HG03432 (cell line): ENCODE measurements around the gene UBN1.

Experiments
- ATAC-seq: cut with Tn5 transposase; IDR thresholded peaks from one replicate; pipeline ENCODE4 v1.9.1; 2021; ENCODE audit warnings: mild to moderate bottlenecking, moderate library complexity; ENCODE audit not compliant: unreplicated experiment

UBN1 gene, protein sequence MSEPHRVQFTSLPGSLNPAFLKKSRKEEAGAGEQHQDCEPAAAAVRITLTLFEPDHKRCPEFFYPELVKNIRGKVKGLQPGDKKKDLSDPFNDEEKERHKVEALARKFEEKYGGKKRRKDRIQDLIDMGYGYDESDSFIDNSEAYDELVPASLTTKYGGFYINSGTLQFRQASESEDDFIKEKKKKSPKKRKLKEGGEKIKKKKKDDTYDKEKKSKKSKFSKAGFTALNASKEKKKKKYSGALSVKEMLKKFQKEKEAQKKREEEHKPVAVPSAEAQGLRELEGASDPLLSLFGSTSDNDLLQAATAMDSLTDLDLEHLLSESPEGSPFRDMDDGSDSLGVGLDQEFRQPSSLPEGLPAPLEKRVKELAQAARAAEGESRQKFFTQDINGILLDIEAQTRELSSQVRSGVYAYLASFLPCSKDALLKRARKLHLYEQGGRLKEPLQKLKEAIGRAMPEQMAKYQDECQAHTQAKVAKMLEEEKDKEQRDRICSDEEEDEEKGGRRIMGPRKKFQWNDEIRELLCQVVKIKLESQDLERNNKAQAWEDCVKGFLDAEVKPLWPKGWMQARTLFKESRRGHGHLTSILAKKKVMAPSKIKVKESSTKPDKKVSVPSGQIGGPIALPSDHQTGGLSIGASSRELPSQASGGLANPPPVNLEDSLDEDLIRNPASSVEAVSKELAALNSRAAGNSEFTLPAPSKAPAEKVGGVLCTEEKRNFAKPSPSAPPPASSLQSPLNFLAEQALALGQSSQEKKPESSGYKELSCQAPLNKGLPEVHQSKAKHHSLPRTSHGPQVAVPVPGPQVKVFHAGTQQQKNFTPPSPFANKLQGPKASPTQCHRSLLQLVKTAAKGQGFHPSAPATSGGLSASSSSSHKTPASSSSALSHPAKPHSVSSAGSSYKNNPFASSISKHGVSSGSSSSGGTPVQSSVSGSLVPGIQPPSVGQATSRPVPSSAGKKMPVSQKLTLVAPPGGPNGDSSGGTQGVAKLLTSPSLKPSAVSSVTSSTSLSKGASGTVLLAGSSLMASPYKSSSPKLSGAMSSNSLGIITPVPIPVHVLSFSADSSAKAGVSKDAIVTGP (N-terminal part only)

DNA sequence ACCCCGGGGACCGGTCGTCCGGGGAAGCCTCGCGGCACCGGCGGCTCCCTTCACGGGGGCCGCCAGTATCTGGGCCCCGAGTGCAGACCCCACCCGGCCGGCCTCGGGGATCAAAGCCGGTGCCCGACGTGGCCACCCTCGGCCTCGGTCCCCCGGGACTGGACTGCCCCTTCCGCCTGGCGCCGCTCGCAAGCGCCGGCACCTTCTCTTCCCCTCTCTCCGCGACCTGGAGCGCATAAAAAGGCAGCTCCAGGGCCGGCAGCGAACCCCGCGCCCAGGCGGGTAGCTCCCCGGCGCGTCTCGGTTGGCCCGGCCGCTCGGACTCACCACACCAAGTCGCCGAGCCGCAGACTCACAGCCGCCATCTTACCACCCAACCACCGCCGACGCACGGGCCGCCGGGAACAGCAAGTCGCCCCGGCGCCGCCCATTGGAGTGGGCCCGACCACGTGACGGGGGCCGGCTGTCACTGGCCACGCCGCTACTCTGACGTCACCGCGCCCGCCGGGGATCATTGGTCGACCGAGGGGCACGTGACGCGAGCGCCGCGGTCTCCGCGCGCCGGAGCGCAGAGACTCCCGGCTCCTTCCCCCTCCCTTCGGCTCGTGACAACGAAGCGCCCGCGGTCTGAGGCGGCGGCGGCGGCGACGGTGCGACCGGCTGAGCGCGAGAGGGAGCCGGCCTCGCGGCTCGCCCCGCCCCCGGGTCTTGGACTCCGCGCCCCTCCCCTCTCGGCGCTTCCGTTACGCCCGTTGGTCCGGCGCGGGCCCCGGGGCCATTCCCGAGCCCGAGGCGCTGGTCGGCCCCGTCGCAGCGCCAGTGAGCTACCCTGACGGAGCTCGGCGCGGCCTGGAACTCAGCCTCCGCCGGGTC lies at the start of gene UBN1, which contains the start of gene GLYR1:
Gene UBN1, plus strand, starts transcription at position 581 of the 873 bp plus-strand sequence. CDS start 5,437 bp downstream, outside the sequence.
Gene GLYR1, minus strand, starts transcription at position 388 of the 873 bp plus-strand sequence. Its CDS starts 23 bp downstream, at position 365.
- ATAC-seq = peak; percentile 90

DNA sequence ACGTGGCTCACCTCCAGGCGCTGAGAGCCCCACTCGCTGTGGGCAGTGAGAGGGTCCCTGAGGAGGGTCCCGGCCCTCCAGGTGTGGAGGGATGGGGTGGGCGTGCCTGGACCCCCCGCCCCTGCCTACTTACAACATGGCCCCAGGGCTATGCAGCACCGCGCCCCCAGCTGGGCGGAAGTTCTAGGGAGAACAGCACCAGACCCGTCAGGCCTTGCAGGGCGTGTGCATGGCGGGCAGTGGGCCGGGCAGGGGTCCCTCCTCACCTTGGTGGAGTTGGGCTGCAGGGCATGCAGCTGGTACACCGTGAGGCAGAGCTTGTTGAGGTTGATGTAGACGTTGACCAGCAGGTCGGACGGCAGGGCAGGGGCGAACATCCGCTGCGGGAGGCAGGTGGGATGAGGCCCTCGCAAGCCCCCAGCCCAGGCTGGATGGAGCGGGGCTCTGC lies 49.5 kb upstream of the UBN1 start:
- no peak for ATAC-seq

DNA sequence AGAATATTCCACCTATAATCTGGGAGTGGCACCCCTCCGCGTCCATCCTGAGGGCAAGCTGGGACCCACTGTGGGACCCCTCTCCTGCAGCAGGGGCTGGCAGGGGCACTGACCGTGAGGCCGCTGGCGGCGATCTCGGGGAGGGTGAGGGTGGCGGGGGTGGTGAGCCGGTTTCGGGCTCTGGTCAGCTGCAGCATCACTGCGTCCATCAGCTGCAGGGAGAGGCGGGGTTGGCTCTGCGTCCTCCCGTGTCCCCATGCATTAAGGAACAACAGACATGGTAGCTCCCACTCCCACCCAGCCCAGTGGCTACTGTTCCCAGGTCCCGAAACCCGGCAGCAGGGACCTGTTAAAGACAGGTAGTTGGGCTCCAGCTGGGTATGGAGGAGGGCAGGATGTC lies 48.8 kb upstream of the UBN1 start:
- no peak for ATAC-seq

DNA sequence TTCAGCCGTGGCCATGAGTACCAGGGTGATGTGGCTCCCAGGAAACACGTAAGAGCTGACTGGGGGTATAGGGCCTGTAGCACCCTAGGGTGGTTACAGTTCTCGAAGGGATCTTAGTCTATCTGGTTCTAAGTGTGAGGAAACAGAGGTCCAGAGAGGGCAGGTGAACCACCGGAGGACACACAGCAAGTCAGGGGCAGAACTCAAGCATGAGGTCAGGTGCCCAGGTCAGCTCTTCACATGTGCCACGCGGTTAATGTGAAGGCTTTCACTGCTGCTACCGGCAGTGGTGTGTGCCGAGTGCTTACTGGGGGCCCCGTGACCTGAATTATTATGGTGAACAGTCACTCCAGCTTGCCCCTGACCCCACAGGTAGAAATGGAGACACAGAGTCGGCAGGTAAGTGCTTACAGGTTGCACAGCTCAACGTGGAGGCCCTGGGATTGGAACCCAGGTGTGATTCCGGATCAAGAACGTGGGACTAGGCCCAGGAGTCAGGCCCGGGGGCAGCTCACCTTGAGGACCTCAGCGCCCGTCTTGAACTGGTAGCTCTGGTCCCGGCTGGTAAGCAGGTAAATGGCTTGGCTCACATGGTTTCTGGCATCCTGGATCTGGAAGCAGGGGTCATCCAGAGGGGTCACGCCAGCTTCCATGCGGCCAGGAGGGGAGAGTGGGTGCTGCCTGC lies 48.0 kb upstream of the UBN1 start:
- ATAC-seq = no peak

DNA sequence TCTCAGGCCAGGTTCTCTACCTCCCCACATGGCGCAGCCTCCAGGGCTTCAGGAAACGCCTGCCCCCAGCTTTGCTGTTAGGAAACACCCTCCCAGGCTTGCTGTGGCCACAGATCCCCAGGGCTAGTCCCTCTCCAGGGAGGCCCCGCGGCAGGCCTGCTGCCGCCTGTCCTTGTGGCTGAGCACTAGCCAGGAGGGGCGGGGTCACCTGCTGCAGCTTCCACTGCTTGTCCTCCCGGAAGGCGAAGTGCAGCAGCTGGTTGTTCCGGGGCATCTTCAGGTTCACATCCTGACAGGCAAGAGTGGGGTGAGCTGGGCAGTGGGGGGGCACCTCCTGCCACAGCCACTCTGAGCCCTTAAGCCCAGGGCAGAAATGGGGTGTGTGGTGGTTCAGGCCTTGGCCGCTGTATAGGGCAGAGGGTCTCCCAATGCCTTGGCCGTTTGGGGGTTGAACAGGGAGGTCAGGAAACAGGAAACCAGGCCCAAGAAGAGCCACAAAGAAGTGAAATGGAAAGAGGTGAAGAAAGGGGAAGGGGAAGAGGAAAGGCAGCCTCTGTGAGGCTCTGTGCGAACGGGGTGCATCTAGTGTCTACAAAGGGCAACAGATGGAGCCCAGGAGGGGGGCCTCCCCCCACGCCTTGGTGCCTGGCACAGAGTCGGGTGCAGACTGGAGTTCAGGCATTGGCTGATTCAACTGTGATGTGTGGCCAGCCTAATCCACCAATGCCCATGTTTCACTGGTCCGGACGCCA lies 46.8 kb upstream of the UBN1 start:
- no peak for ATAC-seq

DNA sequence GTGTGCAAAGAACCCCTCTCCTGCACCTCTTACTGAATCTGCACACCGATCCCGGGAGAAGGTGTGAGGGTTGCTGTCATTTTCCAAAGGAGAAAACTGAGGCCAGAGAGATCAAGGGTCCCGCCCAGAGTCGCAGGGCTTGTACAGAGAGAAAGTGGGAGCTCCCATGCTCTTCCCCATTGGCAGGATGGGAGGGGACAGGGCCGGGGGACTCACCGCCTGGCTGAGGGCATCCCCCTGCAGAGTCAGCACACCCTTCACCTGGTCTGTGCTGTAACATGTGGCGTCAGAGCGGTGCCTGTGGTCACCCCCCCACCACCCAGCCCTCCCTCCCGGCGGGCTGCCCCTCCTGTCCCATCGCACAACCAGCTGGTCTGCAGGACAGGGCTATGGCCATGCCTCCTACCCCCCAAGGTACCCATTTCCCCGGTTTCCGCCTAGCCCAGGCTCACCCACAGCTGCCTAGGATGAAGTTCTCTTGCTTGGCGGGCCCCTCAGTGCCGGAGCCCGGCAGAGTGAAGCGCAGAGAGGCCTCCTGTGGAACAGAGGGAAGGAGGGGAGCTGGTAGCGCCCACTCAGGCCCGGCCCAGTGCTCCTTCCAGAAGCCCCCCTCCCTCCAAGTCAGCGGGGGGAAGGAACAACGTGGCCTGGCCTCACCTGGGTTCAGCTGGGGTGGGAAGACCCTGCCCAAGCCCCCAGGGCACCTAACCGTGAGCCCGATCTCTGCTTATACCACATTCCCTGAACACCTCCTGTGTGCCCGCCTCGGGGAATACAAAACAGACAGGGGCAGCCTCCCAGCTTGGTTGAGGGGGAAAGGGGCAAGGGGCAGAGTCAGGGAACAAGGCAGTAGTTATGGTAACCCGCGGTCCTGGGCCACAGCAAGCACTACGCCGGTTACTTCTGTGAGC lies 46.0 kb upstream of the UBN1 start:
- ATAC-seq = no peak

DNA sequence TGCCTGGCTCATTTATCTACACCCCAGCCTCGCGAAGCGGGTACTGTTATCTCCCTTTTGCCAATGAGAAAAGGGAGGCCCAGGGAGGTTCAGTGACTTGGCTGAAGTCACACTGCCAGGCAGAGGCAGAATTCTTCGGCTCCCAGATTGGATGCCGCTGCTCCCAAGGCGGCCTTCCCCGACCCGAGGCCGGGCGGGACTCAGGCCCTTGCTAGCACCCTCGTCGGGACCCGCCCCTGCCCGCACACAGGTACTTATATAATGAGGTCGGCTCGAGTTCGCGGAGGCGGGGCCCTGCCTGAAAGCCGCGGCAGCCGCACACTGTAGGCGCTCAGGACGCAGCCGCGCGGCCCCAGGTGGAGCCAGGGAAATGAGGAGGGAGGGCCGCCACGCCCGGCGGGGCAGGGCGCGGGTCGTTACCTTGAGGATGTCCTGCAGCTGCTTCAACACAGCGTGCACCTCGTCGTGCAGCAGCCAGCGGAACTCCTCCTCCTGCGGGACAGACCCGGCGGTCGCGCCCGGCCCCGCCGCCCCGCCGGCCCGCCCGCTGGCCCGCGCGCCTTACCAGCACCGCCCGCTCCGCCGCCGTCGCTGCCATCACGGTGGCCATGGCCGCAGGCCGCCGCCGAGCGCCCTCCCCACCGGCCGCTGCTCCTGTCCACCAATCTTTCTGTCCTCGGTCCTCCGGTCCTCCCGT lies 45.2 kb upstream of the UBN1 start, which contains the start of gene ROGDI:
Gene ROGDI, minus strand, starts transcription at position 672 of the 697 bp plus-strand sequence. Its CDS starts 62 bp downstream, at position 610.
- peak; percentile 58 for ATAC-seq

DNA sequence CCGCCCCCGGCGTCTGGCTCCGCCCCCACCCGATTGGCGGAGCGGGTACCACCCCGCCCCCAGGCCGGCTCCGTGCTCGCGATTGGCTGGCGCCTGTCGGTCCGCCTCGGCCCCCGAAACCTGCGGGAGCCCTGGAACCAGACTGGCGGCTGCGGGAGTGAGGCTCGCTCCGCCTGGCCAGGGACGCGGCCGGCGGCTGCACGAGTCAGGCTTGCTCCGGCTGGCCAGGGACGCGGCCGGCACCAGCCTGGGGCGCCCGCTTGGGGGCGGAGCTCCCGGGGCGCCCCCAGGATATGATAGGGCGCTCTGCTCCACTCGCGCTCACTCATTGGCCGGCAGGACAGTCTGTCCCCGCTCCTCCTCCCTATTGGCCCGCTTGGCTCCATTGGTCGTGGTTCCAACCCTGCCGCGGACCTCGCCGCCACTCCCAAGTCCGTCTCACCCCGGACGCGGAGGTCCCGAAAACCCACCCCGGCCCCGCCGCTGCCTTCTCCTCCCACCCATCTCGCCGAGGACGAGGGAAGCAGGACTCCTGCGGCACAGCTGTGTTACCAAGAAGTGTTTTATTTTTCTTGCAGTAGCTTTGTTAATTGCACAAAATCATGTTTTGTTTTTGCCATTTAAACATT lies 44.5 kb upstream of the UBN1 start:
- peak; percentile 91 for ATAC-seq

DNA sequence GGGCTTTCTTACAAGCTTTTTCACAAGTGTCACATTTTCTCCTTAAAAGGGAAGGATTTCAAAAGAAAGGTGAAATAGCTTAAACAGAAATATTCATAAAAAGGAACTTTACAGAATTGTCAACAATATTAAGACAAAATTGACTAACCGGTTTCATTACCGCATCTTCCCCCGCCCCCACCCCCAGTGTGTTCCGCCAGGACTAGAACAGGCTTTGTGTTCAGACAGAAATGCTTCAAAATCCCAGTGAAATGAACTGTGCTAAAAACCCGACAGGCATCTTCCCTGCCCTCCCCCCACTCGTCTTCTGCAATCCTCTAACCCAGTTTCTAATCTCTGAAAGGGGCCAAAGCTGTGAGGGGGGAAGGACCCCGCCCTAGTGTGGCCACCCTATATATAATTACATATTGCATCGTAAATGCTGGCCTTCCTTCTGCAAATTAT lies 43.9 kb upstream of the UBN1 start:
- no peak for ATAC-seq

DNA sequence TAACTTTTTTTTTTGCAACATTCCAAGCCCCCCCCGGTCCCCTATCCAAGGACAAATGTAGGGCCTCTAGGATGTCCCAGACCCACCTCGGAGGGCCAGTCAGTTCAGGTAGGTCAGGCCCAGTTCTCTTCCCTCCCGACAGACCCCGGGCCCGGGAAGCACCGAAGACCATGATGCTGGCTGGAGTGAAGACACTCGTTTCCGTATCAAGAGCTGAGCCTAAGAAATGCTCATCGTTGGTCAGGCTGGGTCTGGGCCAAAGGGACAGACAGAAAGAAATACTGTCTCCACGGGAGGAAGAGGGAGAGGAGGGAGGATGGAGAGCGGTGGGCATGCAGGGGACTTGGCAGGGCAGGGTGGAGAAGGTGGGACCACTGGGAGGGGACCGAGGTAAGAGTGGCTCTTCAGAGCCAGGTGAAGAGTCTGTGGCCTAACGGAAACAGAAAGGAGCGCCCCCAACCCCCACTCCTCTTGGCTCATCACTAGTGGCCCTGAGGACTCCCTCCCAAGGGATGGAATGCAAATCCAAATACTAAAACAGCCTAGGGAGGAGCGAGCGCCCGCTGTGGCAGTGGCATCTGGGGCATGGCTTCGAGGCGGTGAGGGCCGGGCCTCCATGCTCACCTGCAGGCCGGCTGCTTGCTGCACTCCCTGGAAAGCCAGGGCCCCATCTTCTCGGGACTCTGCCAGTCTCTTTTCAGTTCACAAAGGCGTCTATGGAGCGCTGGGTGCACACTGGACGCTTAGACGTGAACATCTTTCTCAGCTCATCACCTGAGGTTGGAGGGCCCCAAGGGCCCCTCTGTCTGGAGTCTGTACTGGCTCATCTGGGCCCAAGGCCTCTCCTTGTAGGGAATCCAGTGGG lies 43.2 kb upstream of the UBN1 start:
- no peak for ATAC-seq

DNA sequence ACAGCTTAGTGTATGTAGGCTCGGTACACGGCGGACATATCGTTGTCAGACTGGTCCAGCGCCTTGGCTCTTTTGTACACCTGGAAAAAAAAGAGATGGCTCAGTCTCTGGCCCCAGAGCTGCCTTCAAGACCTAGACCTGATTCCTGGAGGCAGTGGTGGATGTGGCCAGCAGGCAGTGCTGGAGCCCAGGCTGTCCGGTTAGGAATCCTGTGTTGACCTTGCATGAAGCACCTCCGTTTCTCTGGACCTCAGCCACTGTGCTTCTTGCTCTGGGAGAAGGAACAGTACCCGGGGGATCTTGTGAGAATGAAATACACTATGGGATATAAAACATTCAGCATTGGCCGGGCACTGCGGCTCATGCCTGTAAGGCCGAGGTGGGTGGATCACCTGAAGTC lies 42.0 kb upstream of the UBN1 start:
- ATAC-seq = no peak

DNA sequence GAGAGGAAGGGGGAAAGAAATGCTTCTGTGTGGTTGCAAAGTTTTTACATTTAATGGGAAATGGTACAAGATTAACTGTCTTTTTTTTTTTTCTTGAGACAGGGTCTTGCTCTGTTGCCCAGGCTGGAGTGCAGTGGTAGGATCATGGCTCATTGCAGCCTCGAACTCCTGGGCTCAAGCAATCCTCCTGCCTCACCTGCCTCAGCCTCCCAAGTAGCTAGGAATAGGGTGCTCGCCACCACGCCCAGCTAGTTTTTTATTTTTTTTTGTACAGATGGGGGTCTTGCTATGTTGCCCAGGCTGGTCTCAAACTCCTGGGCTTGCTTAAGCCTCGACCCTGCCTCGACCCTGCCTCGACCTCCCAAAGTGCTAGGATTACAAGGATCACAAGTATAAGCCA lies 41.0 kb upstream of the UBN1 start:
- no peak for ATAC-seq

DNA sequence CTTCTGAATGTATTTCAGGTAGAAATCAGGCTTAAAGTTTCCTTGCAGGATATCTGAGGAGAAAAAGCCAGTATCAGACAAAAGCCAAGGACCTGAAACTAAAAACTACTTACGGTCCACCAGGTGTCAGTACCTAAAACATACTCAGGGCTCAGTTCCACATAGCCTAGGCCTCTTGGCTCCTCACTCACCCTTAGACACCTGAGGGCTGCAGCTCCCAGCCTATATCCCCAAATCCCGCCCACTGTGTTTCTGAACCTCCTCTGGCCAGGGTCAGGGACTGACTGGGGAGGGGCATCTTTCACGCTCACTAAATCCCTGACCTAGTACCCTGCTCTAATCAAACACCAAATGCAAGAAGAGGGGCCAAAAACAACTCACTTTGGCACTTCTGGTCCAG lies 36.0 kb upstream of the UBN1 start:
- no peak for ATAC-seq

DNA sequence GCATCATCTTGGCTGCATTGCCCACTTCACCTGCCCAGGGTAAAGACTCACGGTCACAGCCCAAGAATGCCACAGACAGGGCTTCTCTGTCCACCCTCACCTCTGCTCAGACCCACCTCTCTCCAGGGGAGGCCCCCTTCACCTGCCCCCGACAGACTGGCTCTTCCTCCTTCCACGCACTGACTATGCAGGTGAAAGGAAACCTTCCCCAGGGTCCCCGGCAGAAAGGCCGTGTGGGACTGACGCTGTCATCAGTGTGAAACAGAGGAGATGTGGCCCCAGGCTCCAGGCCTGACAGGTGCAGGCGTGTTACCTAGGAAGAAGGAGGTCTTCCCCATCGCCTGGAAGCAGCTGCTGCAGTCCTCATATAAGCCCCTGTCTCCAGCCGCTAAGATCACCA lies 35.5 kb upstream of the UBN1 start:
- no peak for ATAC-seq

DNA sequence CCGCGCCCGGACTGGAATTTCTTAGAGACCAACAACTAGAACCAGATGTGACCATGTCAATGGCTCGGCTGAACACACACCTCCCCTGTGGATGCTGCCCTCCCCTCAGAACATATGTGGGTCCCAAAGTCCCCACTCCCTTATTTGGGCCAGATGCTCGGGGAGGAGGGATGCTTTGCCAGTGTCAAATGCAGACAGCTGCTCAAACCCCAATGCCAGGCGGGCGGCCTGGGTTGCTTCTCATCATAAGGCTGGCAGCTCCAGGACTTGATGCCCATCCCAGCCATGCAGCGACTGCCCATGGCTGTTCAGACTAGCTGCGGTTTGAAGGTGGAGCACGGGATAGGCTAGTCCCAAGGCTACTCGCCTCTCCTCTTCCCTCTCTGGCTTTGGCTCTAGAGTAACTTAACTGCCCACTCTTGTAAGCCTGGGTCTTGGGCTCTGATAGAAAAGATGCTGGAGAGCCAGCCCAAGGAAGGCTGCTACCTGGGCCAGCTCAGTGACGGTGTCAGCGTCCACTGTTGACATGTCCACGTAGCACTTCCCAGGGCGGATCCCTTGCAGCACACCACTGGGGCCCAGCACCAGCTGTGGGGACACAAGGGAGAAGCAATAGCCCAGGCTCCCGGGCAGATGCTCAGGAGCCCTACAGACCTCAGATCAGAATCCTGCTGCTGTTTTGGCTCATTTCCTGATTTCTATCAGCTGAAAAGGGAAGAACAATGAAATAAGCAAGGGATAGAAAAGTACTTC lies 33.9 kb upstream of the UBN1 start:
- no peak for ATAC-seq
